T-cell (primary cell): ENCODE measurements around the gene UGT1A7. TPM values are rescaled to one million over a fixed set of nuclear protein-coding genes. Genes with fewer than 3 reads are reported as not detected.

Source experiments
- ATAC-seq, 4 experiments: fragments of 200-7000 bp in 3 of 4; fragments of 150-1000 bp in 1 of 4; cut with Tn5 transposase; replicated peaks in 1 of 4; 1 replicate in 3 of 4; 2 replicates in 1 of 4; pipeline ENCODE4 v1.10.0; 2021; ENCODE audit warnings: moderate library complexity in 3 of 4, mild to moderate bottlenecking in 2 of 4, moderate number of reproducible peaks in 1 of 4
- CTCF ChIA-PET, 2 donors: fragments of 300-600 bp; sonication (Branson Sonifier 250); formaldehyde crosslinking; loops; one replicate each; lab custom pipeline; 2022; ENCODE audit warnings: antibody characterized with exemption in 2 of 2; lab: Charles Lee
- POLR2A ChIA-PET, 2 donors: fragments of 300-600 bp; sonication (Branson Sonifier 250); formaldehyde crosslinking; loops; one replicate each; lab custom pipeline; 2022; ENCODE audit warnings: antibody characterized with exemption in 2 of 2; lab: Charles Lee
- DNase-seq, 35 experiments: peaks; one replicate each; pipeline versions ENCODE4 v3.0.0 to v3.0.0-alpha.2; 2013 to 2023
- H3K27ac ChIP-seq: one replicate; pipeline ENCODE4 v1.5.1; 2013; ENCODE audit warnings: low read length
- H3K27me3 ChIP-seq, 2 experiments: replicated peaks in 1 of 2; 1 replicate in 1 of 2; 2 replicates in 1 of 2; pipeline versions ENCODE4 v1.6.1 to v1.7.0; 2013; ENCODE audit warnings: low read length in 1 of 2, mixed read lengths in 1 of 2; ENCODE audit not compliant: control insufficient read depth in 2 of 2, insufficient read depth in 2 of 2; ENCODE audit errors: extremely low read depth in 1 of 2
- H3K36me3 ChIP-seq, 2 donors: 1 replicate in 1 of 2; 2 replicates in 1 of 2; pipeline versions ENCODE4 v1.6.1 to v1.7.0; 2013; ENCODE audit warnings: low read length in 1 of 2; ENCODE audit not compliant: control insufficient read depth in 2 of 2, insufficient read depth in 1 of 2; ENCODE audit errors: extremely low read depth in 1 of 2
- H3K4me1 ChIP-seq, 2 experiments: 1 replicate in 1 of 2; 2 replicates in 1 of 2; pipeline versions ENCODE4 v1.6.1 to v1.7.0; 2013; ENCODE audit warnings: low read length in 2 of 2, mixed read lengths in 1 of 2; ENCODE audit not compliant: insufficient read depth in 2 of 2, control insufficient read depth in 1 of 2; ENCODE audit errors: extremely low read depth in 1 of 2
- H3K4me3 ChIP-seq, 2 donors: 1 replicate in 1 of 2; 2 replicates in 1 of 2; pipeline versions ENCODE4 v1.5.1 to v1.7.0; 2013; ENCODE audit warnings: mild to moderate bottlenecking in 2 of 2, low read length in 1 of 2, moderate library complexity in 1 of 2; ENCODE audit not compliant: control insufficient read depth in 1 of 2; ENCODE audit errors: extremely low read depth in 1 of 2
- H3K9me3 ChIP-seq: 2 replicates; pipeline ENCODE4 v1.7.0; 2013
- H3K27ac Mint-ChIP-seq, 2 donors: one replicate each; pipeline ENCODE4 v1.8.0; 2020 to 2021; ENCODE audit warnings: mild to moderate bottlenecking in 2 of 2, mixed read lengths in 2 of 2
- H3K27me3 Mint-ChIP-seq, 2 donors: one replicate each; pipeline ENCODE4 v1.8.0; 2021 to 2022; ENCODE audit warnings: mixed read lengths in 2 of 2
- H3K36me3 Mint-ChIP-seq: one replicate; pipeline ENCODE4 v1.8.0; 2021; ENCODE audit warnings: mixed read lengths
- H3K4me1 Mint-ChIP-seq, 3 donors: one replicate each; pipeline ENCODE4 v1.8.0; 2020 to 2022; ENCODE audit warnings: mixed read lengths in 3 of 3, mild to moderate bottlenecking in 1 of 3
- H3K4me3 Mint-ChIP-seq, 3 donors: one replicate each; pipeline ENCODE4 v1.8.0; 2020 to 2022; ENCODE audit warnings: mild to moderate bottlenecking in 3 of 3, mixed read lengths in 3 of 3, moderate library complexity in 3 of 3
- H3K9me3 Mint-ChIP-seq, 3 donors: one replicate each; pipeline ENCODE4 v1.8.0; 2020 to 2022; ENCODE audit warnings: mixed read lengths in 3 of 3
- WGBS: methylation state at CpG from one replicate; pipeline ENCODE4 v1.1.5; 2013; ENCODE audit warnings: missing lambda C conversion rate; ENCODE audit not compliant: insufficient coverage; 5-methylcytosine and 5-hydroxymethylcytosine counted together
- total RNA-seq, 35 experiments: library from RNA in 6 of 35; stranded (reverse) in 6 of 35; fragments of 120-200 nt in 1 of 35; gene quantifications; one replicate each; pipeline versions ENCODE4 v1.2.1 to v1.2.4 and lab custom pipeline; 2013 to 2026

The UGT1A7 gene
- total RNA-seq, 5 donors from 2014 or later (not counting 1 experiment from before 2014, with no cell fraction given) = 0.10 TPM; not detected in 4

DNA sequence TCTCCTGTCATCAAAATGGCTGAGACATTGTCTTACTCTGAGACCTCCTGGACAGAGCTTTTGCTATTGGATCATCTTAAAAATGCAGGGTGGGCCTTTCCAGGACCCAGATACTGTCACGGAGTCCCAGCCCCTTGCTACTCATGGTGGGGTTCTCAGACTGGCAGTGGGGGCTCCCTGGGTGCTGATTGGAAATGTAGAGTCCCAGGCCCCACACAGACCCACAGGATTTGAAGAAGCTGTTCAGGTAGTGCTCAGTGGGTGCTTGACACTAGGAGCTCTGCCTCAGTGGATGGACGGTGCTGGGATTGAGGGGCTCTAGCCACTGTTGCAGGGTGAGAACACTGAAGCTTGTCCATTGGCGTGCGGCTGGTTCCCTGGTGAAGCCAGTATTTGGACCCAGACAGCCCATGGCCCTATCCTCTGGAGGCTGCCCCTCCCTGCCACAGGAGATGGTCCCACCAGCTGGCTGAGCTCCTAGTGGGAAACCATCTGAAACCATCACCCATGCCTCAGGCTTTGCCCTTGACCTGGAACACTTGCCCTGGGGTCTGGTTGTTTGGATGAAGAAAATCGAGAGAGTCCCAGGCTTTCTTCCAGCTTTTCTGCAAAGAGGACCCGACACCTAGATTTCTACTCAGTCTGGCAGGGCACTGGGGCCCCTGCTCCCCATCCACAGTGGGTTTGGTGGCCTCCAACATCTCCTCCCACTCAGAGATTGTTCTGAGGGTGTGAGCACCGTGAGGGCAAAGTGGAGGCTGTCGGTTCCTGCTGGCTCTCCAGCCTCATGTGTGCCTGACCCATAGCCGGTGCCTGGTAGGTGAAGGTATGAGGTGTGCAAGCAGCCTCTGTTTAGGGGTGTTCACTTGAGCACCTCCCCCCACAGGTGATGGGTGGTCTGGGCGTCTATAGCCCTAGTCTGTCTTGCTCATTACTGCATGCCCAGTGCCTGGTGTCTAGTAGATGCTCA lies 126.5 kb downstream of the UGT1A7 start:
- H3K27me3 Mint-ChIP-seq = peaks cover 5 to 31% of the 10 kb centered on the region in 2 donors
- H3K36me3 ChIP-seq = no peaks in the 10 kb centered on the region
- CTCF ChIA-PET = no interaction called here

DNA sequence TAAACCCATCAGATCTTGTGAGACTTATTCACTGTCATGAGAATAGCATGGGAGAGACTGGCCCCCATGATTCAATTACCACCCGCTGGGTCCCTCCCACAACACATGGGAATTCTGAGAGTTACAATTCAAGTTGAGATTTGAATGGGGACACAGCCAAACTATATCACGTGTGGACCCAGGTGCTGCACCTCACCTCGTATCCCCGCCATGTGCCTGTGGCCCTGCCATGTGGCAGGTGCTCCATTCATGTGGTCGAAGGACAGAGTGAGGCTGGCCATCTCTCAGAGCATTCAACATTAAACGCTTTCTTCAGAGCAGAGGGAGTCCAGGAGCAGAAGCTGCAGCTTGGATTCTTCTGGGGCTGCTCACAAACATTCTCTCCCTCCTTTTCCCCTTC lies 128.7 kb downstream of the UGT1A7 start:
- peak in 1 of 35 experiments; percentile 17 for DNase-seq
- Histone ChIP-seq H3K9me3 (no peaks in the 10 kb centered on the region), H3K27ac (no peak overlapping the region), H3K4me3 (no peak overlapping the region), H3K27me3 (peaks cover 0 to 38% of the 10 kb centered on the region in 2 experiments), H3K4me1 (no peaks in the 10 kb centered on the region), H3K36me3 (no peaks in the 10 kb centered on the region)
- ChIA-PET CTCF (no interaction called here), POLR2A (no interaction called here)
- no peak for ATAC-seq
- Mint-ChIP-seq H3K36me3 (no peaks in the 10 kb centered on the region), H3K9me3 (no peaks in the 10 kb centered on the region), H3K4me3 (no peak overlapping the region), H3K27me3 (peaks cover 5 to 28% of the 10 kb centered on the region in 2 donors), H3K27ac (no peak overlapping the region), H3K4me1 (no peaks in the 10 kb centered on the region)
- 77% methylated on average over 5 of the region's 6 CpGs for whole genome bisulfite sequencing

More for the DNA sequence above, 126.5 kb downstream of the UGT1A7 start:
- Histone ChIP-seq H3K4me1 (no peaks in the 10 kb centered on the region), H3K9me3 (no peaks in the 10 kb centered on the region), H3K27me3 (peaks cover 0 to 51% of the 10 kb centered on the region in 2 experiments), H3K4me3 (no peak overlapping the region), H3K27ac (no peak overlapping the region)
- no peaks in the 10 kb centered on the region for H3K36me3 Mint-ChIP-seq
- DNase-seq (peak in 2 of 35 experiments; percentile 3 to 13), ATAC-seq (no peak)
- no peak overlapping the region for H3K27ac Mint-ChIP-seq
- no peaks in the 10 kb centered on the region for H3K9me3 Mint-ChIP-seq
- H3K4me3 Mint-ChIP-seq = no peak overlapping the region
- 76% methylated on average over 4 of the region's 10 CpGs for WGBS
- no peaks in the 10 kb centered on the region for H3K4me1 Mint-ChIP-seq
- POLR2A ChIA-PET = no interaction called here

DNA sequence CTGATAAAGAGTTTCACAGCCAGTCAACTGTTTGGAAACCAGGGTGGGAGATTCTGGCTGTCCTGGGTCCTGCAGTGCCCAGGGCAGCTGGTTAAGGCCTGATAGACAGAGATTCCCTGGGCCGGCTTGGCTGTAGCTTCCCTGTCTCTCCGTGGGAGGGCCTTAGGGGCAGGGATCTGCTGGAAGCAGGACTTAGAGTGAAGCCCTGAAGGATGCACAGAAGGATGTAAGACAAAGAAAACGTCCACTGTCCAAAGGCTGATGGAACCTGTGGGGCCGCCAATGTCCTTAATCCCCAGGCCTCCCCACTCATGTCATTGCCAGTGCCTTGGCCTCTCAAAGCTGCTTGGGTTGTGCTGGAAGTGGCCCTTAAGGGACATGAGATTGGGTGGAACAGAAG lies 129.4 kb downstream of the UGT1A7 start:
- Mint-ChIP-seq H3K36me3 (no peaks in the 10 kb centered on the region), H3K27me3 (peaks cover 5 to 30% of the 10 kb centered on the region in 2 donors), H3K4me3 (no peak overlapping the region), H3K9me3 (no peaks in the 10 kb centered on the region), H3K27ac (no peak overlapping the region), H3K4me1 (no peaks in the 10 kb centered on the region)
- 66% methylated on average over 3 of the region's 4 CpGs for WGBS
- CTCF ChIA-PET = no interaction called here
- Histone ChIP-seq H3K27ac (no peak overlapping the region), H3K9me3 (no peaks in the 10 kb centered on the region), H3K36me3 (no peaks in the 10 kb centered on the region), H3K4me1 (no peaks in the 10 kb centered on the region), H3K27me3 (peaks cover 0 to 38% of the 10 kb centered on the region in 2 experiments), H3K4me3 (no peak overlapping the region)
- POLR2A ChIA-PET = no interaction called here
- peak in 2 of 35 experiments; percentile 2 to 9 for DNase-seq
- ATAC-seq = no peak

DNA sequence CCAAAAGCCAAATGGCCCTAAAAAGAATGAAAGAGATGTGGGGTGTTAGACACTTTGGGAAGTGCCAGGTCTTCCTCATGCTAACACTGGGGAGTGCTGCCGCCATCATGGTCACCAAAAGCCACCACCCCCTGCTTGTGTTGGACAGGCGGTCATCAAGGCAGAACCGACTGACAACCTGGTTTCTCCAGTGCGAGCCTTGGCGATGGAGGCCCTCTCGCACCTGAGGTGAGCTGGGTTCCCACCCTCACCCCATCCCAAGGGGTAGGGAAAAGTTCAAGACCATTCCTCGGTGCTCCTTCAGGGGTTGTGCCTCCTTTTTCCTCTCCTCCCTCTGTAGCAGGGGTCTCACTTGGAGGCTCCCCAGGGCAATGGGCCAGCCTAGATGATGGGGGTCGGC lies 130.0 kb downstream of the UGT1A7 start:
- H3K36me3 ChIP-seq = no peaks in the 10 kb centered on the region
- H3K27ac ChIP-seq = no peak overlapping the region
- CTCF ChIA-PET = no interaction called here
- H3K9me3 Mint-ChIP-seq = no peaks in the 10 kb centered on the region
- no peak overlapping the region for H3K27ac Mint-ChIP-seq
- DNase-seq = peak in 1 of 35 experiments; percentile 9
- H3K27me3 Mint-ChIP-seq = peaks cover 8 to 35% of the 10 kb centered on the region in 2 donors
- no peaks in the 10 kb centered on the region for H3K4me1 ChIP-seq
- ATAC-seq = no peak
- H3K4me3 ChIP-seq = no peak overlapping the region
- H3K36me3 Mint-ChIP-seq = no peaks in the 10 kb centered on the region
- no peaks in the 10 kb centered on the region for H3K4me1 Mint-ChIP-seq
- H3K27me3 ChIP-seq = peaks cover 0 to 39% of the 10 kb centered on the region in 2 experiments
- POLR2A ChIA-PET = no interaction called here
- no peak overlapping the region for H3K4me3 Mint-ChIP-seq
- 55% methylated on average over 2 of the region's 8 CpGs for WGBS
- H3K9me3 ChIP-seq = no peaks in the 10 kb centered on the region

DNA sequence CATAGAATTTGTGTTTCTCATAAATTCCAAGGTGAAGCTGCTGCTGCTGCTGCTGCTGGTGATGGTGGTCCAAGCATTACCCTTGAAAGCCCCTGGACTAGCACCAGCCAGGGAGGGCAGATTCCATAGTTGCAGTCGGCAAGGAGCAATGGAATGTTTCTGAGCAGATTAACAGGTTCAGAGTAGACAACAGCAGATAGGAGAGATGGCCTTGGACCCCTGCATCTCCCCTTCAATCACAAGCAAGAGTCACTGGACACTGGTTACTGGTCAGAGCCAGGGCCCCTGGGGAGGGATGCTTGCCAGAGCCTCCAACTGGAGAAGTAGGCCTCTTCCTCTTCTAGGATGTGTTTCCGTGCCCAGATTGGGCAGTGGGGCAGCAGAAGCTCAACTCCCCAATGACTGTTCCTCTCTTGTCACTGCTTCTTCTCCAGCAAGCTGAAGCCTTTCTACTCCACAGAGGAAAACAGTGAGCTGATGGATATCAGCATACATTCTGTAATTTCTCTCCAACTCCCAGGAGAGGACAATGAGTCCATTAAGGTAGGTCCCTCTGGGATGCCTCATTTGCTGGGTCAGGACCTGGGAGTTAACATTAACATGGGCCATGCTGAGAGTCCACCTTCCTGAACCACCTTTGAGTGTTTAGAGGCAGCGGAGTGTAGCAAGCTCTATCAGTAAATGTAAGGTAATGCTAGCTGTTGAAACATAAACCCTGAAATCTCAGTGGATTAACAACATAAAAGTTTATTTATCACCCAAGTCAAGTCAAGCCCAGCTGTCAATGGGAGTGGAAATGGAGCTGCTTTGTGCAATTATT lies 131.7 kb downstream of the UGT1A7 start:
- ATAC-seq (no peak), DNase-seq (peak in 1 of 35 experiments; percentile 9)
- 58% methylated on average over 1 of the region's 3 CpGs for WGBS
- peaks cover 0 to 5% (median 0%) of the 10 kb centered on the region in 3 donors for H3K4me1 Mint-ChIP-seq
- ChIA-PET CTCF (no interaction called here), POLR2A (no interaction called here)
- no peaks in the 10 kb centered on the region for H3K36me3 Mint-ChIP-seq
- no peaks in the 10 kb centered on the region for H3K9me3 Mint-ChIP-seq
- Histone ChIP-seq H3K9me3 (no peaks in the 10 kb centered on the region), H3K4me3 (no peak overlapping the region), H3K36me3 (no peaks in the 10 kb centered on the region), H3K27ac (no peak overlapping the region), H3K27me3 (peaks cover 0 to 41% of the 10 kb centered on the region in 2 experiments), H3K4me1 (no peaks in the 10 kb centered on the region)
- H3K27me3 Mint-ChIP-seq = peaks cover 16 to 40% of the 10 kb centered on the region in 2 donors
- no peak overlapping the region for H3K27ac Mint-ChIP-seq
- no peak overlapping the region for H3K4me3 Mint-ChIP-seq

DNA sequence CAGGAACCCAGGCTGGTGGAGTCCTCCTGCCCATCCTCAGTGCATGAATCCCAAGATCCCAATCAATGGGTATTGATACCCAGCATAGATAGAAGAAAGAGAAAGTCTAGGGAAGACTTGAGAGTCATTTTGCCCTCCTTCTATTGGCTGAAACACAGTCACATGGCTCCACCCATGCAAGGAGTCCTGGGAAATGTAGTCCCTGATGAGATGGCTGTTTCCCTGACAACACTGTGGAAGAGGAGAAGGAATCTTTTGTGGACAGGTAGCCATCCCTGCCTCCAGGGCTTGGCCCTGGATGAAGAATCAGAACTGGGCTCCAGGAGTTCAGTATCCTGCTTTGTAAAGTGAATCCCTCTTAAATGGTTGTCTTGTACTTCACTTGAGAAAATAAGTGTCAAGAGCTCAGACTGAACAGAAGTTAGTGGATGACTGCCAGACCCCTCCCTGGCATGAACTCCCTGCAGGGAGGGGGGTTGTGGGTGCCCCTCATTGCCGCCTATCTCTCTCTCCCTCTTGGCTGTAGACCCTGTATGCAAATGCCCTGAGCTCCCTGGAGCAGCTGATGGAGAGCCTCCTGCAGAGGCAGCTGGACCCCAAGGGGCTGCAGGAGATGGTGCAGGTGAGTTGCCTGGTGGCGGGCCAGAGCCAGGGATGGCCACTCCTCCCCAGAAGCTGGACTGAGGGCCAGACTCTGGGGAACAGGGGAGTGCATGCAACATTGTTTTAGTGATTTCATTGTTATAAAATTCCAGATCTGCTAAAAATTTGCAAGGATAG lies 132.5 kb downstream of the UGT1A7 start:
- no peaks in the 10 kb centered on the region for H3K4me1 ChIP-seq
- ATAC-seq (no peak), DNase-seq (peak in 2 of 35 experiments; percentile 10 to 18)
- ChIA-PET CTCF (no interaction called here), POLR2A (no interaction called here)
- no peaks in the 10 kb centered on the region for H3K9me3 Mint-ChIP-seq
- no peak overlapping the region for H3K4me3 Mint-ChIP-seq
- WGBS = 43% methylated on average over 1 of the region's 2 CpGs
- no peak overlapping the region for H3K4me3 ChIP-seq
- peaks cover 0 to 5% (median 0%) of the 10 kb centered on the region in 3 donors for H3K4me1 Mint-ChIP-seq
- H3K36me3 ChIP-seq = no peaks in the 10 kb centered on the region
- H3K9me3 ChIP-seq = no peaks in the 10 kb centered on the region
- H3K27ac Mint-ChIP-seq = no peak overlapping the region
- H3K27me3 ChIP-seq = peaks cover 0 to 38% of the 10 kb centered on the region in 2 experiments
- H3K27me3 Mint-ChIP-seq = peaks cover 16 to 38% of the 10 kb centered on the region in 2 donors
- H3K36me3 Mint-ChIP-seq = no peaks in the 10 kb centered on the region
- no peak overlapping the region for H3K27ac ChIP-seq
